Inflammatory macrophage treated with lipopolysaccharide for 1 hour (primary cell): ENCODE data around the gene WFDC11.

Experiments
- DNase-seq, 2 donors: peaks; one replicate each; pipeline ENCODE4 v3.0.0-alpha.2; 2020 to 2022

Gene WFDC11

GRCh38 chr20:45621593-45621992 lies 48.4 kb downstream of the WFDC11 start:
- no peak for DNase-seq

GRCh38 chr20:45617591-45617990 lies 52.4 kb downstream of the WFDC11 start:
- no peak for DNase-seq

GRCh38 chr20:45612314-45612713 lies 57.7 kb downstream of the WFDC11 start:
- DNase-seq: no peak

- peak; percentile 55 to 75 for DNase-seq
Measured at GRCh38 chr20:45611054-45611453, 59.0 kb downstream of the WFDC11 start.

- DNase-seq: peak in 1 of 2 donors; percentile 9
Measured at GRCh38 chr20:45607810-45608209, 62.2 kb downstream of the WFDC11 start.
